Measurements from ENCODE around the gene PHKA2.

Gene PHKA2

GRCh38 chrX:18898492-18898891 is 85.4 kb downstream of the PHKA2 start:
- Histone ChIP-seq H3K9me3 (ENCODE audit: control insufficient read depth, insufficient read depth, low read depth, low read length) (no peaks in the 10 kb centered on the region), H3K27ac (ENCODE audit: low read depth, low read length) (no peak overlapping the region), H3K4me3 (ENCODE audit: low read depth, low read length) (no peak overlapping the region), H3K27me3 (ENCODE audit: control insufficient read depth, insufficient read depth, low read length) (no peaks in the 10 kb centered on the region), H3K9ac (ENCODE audit: low read length) (no peak overlapping the region), H3K36me3 (ENCODE audit: control insufficient read depth, insufficient read depth, low read length) (peaks cover 41% of the 10 kb centered on the region), H3K4me1 (ENCODE audit: control insufficient read depth, insufficient read depth, low read length) (peaks cover 6% of the 10 kb centered on the region; the same call in 1 of the 2 replicates)

GRCh38 chrX:18898091-18898490 is 85.8 kb downstream of the PHKA2 start:
- Histone ChIP-seq H3K4me3 (ENCODE audit: low read depth, low read length) (no peak overlapping the region), H3K9ac (ENCODE audit: low read length) (no peak overlapping the region), H3K27me3 (ENCODE audit: control insufficient read depth, insufficient read depth, low read length) (no peaks in the 10 kb centered on the region), H3K9me3 (ENCODE audit: control insufficient read depth, insufficient read depth, low read depth, low read length) (no peaks in the 10 kb centered on the region), H3K36me3 (ENCODE audit: control insufficient read depth, insufficient read depth, low read length) (peaks cover 42% of the 10 kb centered on the region), H3K27ac (ENCODE audit: low read depth, low read length) (no peak overlapping the region), H3K4me1 (ENCODE audit: control insufficient read depth, insufficient read depth, low read length) (peaks cover 6% of the 10 kb centered on the region; the same call in 1 of the 2 replicates)

- Histone ChIP-seq H3K4me1 (ENCODE audit: control insufficient read depth, insufficient read depth, low read length) (peaks cover 6% of the 10 kb centered on the region; the same call in 1 of the 2 replicates), H3K27me3 (ENCODE audit: control insufficient read depth, insufficient read depth, low read length) (no peaks in the 10 kb centered on the region), H3K27ac (ENCODE audit: low read depth, low read length) (no peak overlapping the region), H3K9me3 (ENCODE audit: control insufficient read depth, insufficient read depth, low read depth, low read length) (no peaks in the 10 kb centered on the region), H3K4me3 (ENCODE audit: low read depth, low read length) (no peak overlapping the region), H3K36me3 (ENCODE audit: control insufficient read depth, insufficient read depth, low read length) (peaks cover 47% of the 10 kb centered on the region), H3K9ac (ENCODE audit: low read length) (no peak overlapping the region)
These were observed 86.3 kb downstream of the PHKA2 start for GRCh38 chrX:18897611-18898010.

- no peaks in the 10 kb centered on the region for H3K9me3 ChIP-seq (ENCODE audit: control insufficient read depth, insufficient read depth, low read depth, low read length)
- H3K4me3 ChIP-seq (ENCODE audit: low read depth, low read length): no peak overlapping the region
- no peak overlapping the region for H3K27ac ChIP-seq (ENCODE audit: low read depth, low read length)
- H3K9ac ChIP-seq (ENCODE audit: low read length): no peak overlapping the region
- peaks cover 6% of the 10 kb centered on the region; the same call in 1 of the 2 replicates for H3K4me1 ChIP-seq (ENCODE audit: control insufficient read depth, insufficient read depth, low read length)
- H3K27me3 ChIP-seq (ENCODE audit: control insufficient read depth, insufficient read depth, low read length): no peaks in the 10 kb centered on the region
- peaks cover 47% of the 10 kb centered on the region for H3K36me3 ChIP-seq (ENCODE audit: control insufficient read depth, insufficient read depth, low read length)
These were observed 87.0 kb downstream of the PHKA2 start for GRCh38 chrX:18896680-18897544.

DNA sequence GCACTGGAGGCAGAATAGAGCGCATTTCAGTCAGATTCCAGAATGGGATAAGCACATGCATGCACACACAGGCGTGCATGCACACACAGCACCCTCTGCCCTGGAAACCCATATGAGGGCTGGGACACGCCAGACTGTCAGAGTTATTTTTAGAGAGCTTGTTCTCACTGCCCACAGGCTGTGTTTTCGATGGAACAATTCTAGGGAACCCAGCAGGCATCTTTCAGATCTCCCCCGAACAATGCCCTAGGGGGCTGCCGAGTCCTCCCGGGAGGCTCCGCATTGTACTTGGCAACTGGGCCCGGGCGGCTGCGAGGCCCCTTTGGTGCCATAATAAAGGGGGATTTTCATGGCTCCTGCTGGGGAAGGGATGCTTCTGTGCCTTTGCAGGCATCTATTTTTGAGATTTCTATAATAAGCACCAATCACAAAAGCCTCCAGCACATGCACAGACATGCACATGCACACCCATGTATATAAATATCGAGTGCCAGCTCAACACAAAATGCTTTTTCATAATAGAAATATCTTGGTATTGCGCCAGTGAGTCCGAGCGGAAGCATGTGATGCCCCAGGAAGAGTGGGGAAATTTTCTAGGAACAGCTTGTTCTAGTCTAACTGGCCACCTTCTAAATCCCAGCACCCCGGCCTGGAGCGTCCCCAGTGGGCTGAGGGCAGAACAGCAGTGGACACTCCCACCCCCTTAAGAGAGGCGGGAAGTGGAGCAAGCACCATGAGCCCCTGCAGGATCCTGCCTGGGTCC is 88.5 kb downstream of the PHKA2 start:
- Histone ChIP-seq H3K27ac (ENCODE audit: low read depth, low read length) (no peak overlapping the region), H3K36me3 (ENCODE audit: control insufficient read depth, insufficient read depth, low read length) (peaks cover 38% of the 10 kb centered on the region), H3K27me3 (ENCODE audit: control insufficient read depth, insufficient read depth, low read length) (no peaks in the 10 kb centered on the region), H3K4me3 (ENCODE audit: low read depth, low read length) (no peak overlapping the region), H3K9me3 (ENCODE audit: control insufficient read depth, insufficient read depth, low read depth, low read length) (no peaks in the 10 kb centered on the region), H3K4me1 (ENCODE audit: control insufficient read depth, insufficient read depth, low read length) (peaks cover 2% of the 10 kb centered on the region; the same call in 1 of the 2 replicates), H3K9ac (ENCODE audit: low read length) (no peak overlapping the region)

DNA sequence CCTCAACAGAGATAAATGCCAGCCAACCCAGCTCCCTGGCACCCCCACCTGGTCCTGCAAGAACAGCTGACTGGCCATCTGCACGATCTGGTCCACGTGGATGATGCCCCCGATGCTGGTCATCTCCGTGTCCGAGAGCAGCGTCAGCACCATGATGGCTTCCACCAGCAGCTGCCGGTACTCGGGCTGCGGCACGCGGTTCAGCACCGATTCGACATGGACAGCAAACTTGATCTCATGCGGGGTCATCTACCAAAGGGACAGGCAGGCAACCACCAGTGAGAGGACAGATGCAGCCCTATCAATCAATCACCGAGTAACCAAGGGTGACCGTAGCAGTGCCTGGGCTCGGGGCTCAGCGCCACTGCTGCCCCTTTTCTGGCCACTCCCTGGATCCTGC is 89.8 kb downstream of the PHKA2 start:
- H3K9ac ChIP-seq (ENCODE audit: low read length): no peak overlapping the region
- H3K36me3 ChIP-seq (ENCODE audit: control insufficient read depth, insufficient read depth, low read length): peaks cover 38% of the 10 kb centered on the region
- no peaks in the 10 kb centered on the region; the same call in 1 of the 2 replicates for H3K4me1 ChIP-seq (ENCODE audit: control insufficient read depth, insufficient read depth, low read length)
- H3K27ac ChIP-seq (ENCODE audit: low read depth, low read length): no peak overlapping the region
- no peaks in the 10 kb centered on the region for H3K27me3 ChIP-seq (ENCODE audit: control insufficient read depth, insufficient read depth, low read length)
- H3K4me3 ChIP-seq (ENCODE audit: low read depth, low read length): no peak overlapping the region
- no peaks in the 10 kb centered on the region for H3K9me3 ChIP-seq (ENCODE audit: control insufficient read depth, insufficient read depth, low read depth, low read length)

GRCh38 chrX:18893536-18893935 is 90.4 kb downstream of the PHKA2 start:
- Histone ChIP-seq H3K9ac (ENCODE audit: low read length) (no peak overlapping the region), H3K4me3 (ENCODE audit: low read depth, low read length) (no peak overlapping the region), H3K4me1 (ENCODE audit: control insufficient read depth, insufficient read depth, low read length) (no peaks in the 10 kb centered on the region; the same call in 1 of the 2 replicates), H3K27ac (ENCODE audit: low read depth, low read length) (no peak overlapping the region), H3K36me3 (ENCODE audit: control insufficient read depth, insufficient read depth, low read length) (peaks cover 36% of the 10 kb centered on the region), H3K9me3 (ENCODE audit: control insufficient read depth, insufficient read depth, low read depth, low read length) (no peaks in the 10 kb centered on the region), H3K27me3 (ENCODE audit: control insufficient read depth, insufficient read depth, low read length) (no peaks in the 10 kb centered on the region)

DNA sequence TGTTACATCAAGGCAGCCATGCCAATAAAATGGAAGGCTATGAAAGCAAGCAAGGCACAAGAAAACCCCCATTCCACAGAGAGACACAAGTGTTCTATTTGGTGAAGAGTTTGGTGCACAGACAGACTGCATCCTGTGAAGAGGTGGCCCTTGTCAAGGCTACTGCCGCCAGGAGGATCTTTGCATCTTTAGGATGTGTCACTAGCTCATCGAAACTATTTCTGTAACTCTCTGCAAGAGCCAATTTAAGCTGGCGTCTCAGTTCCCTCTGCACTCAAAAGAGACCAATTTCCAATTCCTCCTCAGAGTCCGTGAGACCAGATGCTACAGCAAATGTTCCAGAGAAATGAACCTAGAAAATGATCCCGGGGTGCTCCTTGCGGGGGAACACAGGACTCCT is 91.0 kb downstream of the PHKA2 start:
- H3K27me3 ChIP-seq (ENCODE audit: control insufficient read depth, insufficient read depth, low read length): no peaks in the 10 kb centered on the region
- no peak overlapping the region for H3K4me3 ChIP-seq (ENCODE audit: low read depth, low read length)
- no peak overlapping the region for H3K27ac ChIP-seq (ENCODE audit: low read depth, low read length)
- H3K4me1 ChIP-seq (ENCODE audit: control insufficient read depth, insufficient read depth, low read length): peaks cover 2% of the 10 kb centered on the region; the same call in 1 of the 2 replicates
- no peak overlapping the region for H3K9ac ChIP-seq (ENCODE audit: low read length)
- H3K36me3 ChIP-seq (ENCODE audit: control insufficient read depth, insufficient read depth, low read length): peaks cover 33% of the 10 kb centered on the region
- H3K9me3 ChIP-seq (ENCODE audit: control insufficient read depth, insufficient read depth, low read depth, low read length): no peaks in the 10 kb centered on the region

DNA sequence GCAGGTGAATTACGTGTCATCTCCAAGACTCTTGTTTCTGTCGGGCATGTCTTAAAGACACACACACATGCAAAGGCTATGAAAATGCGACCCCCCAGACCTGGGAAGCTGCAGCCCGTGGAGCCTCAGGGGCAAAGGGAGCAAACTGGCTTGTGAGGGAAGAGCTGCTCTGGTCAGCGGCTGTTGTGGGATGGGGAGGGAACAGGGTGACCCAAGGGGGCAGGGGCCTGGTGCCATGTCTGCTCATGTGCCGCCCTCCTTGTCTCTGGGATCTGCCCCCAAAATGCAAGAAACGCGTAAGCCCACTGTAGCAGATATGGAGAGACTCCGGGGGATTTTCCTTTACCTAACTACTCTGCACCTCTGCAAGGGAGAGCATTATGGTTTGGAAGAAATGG is 92.4 kb downstream of the PHKA2 start:
- H3K9me3 ChIP-seq (ENCODE audit: control insufficient read depth, insufficient read depth, low read depth, low read length): no peaks in the 10 kb centered on the region
- no peaks in the 10 kb centered on the region for H3K27me3 ChIP-seq (ENCODE audit: control insufficient read depth, insufficient read depth, low read length)
- peaks cover 24% of the 10 kb centered on the region for H3K36me3 ChIP-seq (ENCODE audit: control insufficient read depth, insufficient read depth, low read length)
- H3K4me3 ChIP-seq (ENCODE audit: low read depth, low read length): no peak overlapping the region
- no peak overlapping the region for H3K9ac ChIP-seq (ENCODE audit: low read length)
- H3K27ac ChIP-seq (ENCODE audit: low read depth, low read length): no peak overlapping the region
- peaks cover 16% of the 10 kb centered on the region for H3K4me1 ChIP-seq (ENCODE audit: control insufficient read depth, insufficient read depth, low read length)

DNA sequence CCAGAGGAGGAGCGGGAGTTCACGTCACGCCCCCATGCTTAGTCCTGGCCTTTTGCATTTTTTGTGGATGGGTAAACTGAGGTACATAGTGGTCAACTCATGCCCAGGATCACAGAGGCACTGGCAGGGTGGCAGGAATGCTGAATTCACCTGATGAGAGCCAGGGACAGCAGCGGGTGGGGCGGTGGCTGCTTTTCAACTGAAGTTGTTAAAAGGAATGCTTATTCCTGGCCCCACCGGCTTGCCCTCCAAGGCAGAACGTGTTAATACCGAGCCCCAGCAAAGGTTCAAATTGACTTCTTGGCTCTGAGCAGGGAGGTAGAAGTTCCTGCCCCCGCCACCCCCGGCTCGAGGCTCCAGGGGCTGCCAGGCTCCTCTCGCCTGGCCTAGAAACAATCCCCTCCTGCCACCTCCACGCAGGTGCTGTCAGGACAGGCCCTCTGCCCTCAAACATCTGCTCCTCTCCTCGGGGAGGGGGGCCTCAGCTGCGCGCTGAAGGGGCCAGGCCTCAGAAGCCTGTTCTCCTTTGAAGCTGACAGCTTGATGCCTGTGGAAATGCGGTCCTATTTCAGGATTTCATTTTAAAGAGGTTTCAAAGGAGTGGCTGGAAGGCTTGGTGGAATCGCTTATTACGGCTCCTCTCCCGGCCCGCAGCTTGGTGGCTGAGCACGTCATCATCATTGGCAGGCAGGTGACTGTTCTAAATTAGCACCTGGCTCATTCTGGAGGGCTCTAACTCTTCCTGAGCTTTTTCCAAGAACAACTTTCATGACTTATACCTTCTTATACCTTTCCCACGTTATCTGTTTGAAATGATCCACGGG is 93.0 kb downstream of the PHKA2 start:
- H3K27ac ChIP-seq (ENCODE audit: low read depth, low read length): no peak overlapping the region
- peaks cover 22% of the 10 kb centered on the region for H3K4me1 ChIP-seq (ENCODE audit: control insufficient read depth, insufficient read depth, low read length)
- H3K9ac ChIP-seq (ENCODE audit: low read length): no peak overlapping the region
- H3K36me3 ChIP-seq (ENCODE audit: control insufficient read depth, insufficient read depth, low read length): peaks cover 18% of the 10 kb centered on the region
- no peaks in the 10 kb centered on the region for H3K9me3 ChIP-seq (ENCODE audit: control insufficient read depth, insufficient read depth, low read depth, low read length)
- H3K27me3 ChIP-seq (ENCODE audit: control insufficient read depth, insufficient read depth, low read length): no peaks in the 10 kb centered on the region
- H3K4me3 ChIP-seq (ENCODE audit: low read depth, low read length): no peak overlapping the region
